Stomach (tissue), 4 donors: ENCODE data around the gene KDM4B.

Experiments
- CTCF ChIP-seq, 7 experiments: fragments of 450-650 bp in 4 of 7; fragments of 200-600 bp in 3 of 7; sonication (generic) in 3 of 7; IDR thresholded peaks; one replicate each; pipeline ENCODE4 v1.5.1; 2016 to 2019; ENCODE audit warnings: antibody characterized with exemption in 7 of 7, control low read depth in 2 of 7, mild to moderate bottlenecking in 1 of 7
- POLR2A ChIP-seq, 4 donors: fragments of 450-650 bp; IDR thresholded peaks; one replicate each; pipeline ENCODE4 v1.6.1; 2016; ENCODE audit warnings: antibody characterized with exemption in 4 of 4, control low read depth in 2 of 4, mild to moderate bottlenecking in 1 of 4, moderate library complexity in 1 of 4
- POLR2AphosphoS5 ChIP-seq, 3 donors: sonication (generic); formaldehyde crosslinking; IDR thresholded peaks; one replicate each; pipeline ENCODE4 v1.6.1; 2016; ENCODE audit warnings: antibody characterized with exemption in 3 of 3

- TF ChIP-seq CTCF (IDR thresholded peaks at IDR 0.05), result no peak
- TF ChIP-seq POLR2A (IDR thresholded peaks at IDR 0.05), result no peak
- TF ChIP-seq POLR2AphosphoS5 (IDR thresholded peaks at IDR 0.05), result no peak
Measured at GRCh38 chr19:4991996-4992698, 23.2 kb downstream of the KDM4B start.
